Esophagus squamous epithelium (tissue), 4 donors: ENCODE data around the gene SMARCAL1.

ENCODE experiments used
- CTCF ChIP-seq, 6 experiments: fragments of 450-650 bp in 4 of 6; fragments of 200-600 bp in 2 of 6; sonication (generic) in 2 of 6; IDR thresholded peaks; one replicate each; pipeline ENCODE4 v1.5.1; 2016 to 2019; ENCODE audit warnings: antibody characterized with exemption in 6 of 6, mild to moderate bottlenecking in 4 of 6, moderate library complexity in 4 of 6
- POLR2A ChIP-seq, 4 donors: fragments of 450-650 bp; IDR thresholded peaks; one replicate each; pipeline ENCODE4 v1.6.1; 2017; ENCODE audit warnings: antibody characterized with exemption in 4 of 4, mild to moderate bottlenecking in 4 of 4, moderate library complexity in 3 of 4

- TF ChIP-seq CTCF (IDR thresholded peaks at IDR 0.05) (no peak), POLR2A (IDR thresholded peaks at IDR 0.05) (no peak)
Observed at GRCh38 chr2:216392018-216392562, 20.2 kb upstream of the SMARCAL1 start.
